ENCODE results near the gene FOXG1.
A peak's percentile ranks its signal among the peaks of the same experiment; 100 is the strongest.

The FOXG1 gene

DNA sequence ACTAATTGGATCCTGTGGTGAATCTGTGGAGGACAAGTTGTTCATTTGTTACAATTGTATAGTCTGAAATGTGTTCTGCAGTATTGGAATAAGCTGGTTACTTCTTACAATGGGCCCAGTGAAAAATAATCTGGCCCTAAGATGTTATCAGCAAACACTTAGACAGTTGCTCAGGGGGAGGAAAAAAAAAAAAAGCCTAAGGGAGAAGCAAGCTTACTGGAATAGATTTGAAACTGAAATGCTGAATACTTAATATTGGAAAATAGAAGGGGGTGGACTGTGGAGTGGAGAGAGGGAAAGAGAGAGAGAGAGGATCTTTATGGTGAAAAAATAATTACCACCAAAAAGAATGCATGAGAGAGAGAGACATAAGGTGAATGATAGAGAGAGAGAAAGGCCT lies 4.0 kb downstream of the FOXG1 start:
- TF ChIP-seq CTCF (IDR thresholded peaks at IDR 0.05; ENCODE audit: low read depth, low read length, missing control alignments) = no peak
- DNase-seq (ENCODE audit: extremely low read depth, low read depth) = no peak

DNA sequence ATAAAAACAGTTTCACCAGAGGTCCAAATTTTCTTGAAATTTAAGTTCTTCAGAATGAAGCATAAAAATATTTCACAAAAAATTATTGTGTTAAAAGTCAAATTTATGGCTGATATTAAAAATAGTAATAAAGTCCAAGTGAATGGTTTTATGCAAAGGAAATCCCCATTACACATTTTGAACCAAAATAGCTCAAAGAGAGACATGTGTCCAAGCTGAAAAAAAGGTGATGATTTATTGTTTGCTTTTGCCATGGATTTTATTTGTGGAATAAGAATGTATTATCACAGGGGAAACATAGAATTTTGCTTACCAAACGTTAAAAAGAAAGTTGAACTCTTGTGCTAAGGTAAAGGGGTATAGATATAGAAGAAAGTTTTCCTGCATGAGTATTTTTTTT lies 4.6 kb downstream of the FOXG1 start:
- DNase-seq (ENCODE audit: extremely low read depth, low read depth) = no peak
- no peak overlapping the region for H3K4me3 ChIP-seq (replicated peaks; ENCODE audit: low read depth, low read length)
- TF ChIP-seq CTCF (IDR thresholded peaks at IDR 0.05; ENCODE audit: low read depth, low read length, missing control alignments) = no peak

More for the DNA sequence above, 4.0 kb downstream of the FOXG1 start:
- H3K4me3 ChIP-seq (replicated peaks; ENCODE audit: low read depth, low read length) = no peak overlapping the region

GRCh38 chr14:28772613-28773012 lies 6.0 kb downstream of the FOXG1 start:
- DNase-seq (ENCODE audit: extremely low read depth, low read depth) = no peak
- no peak for TF ChIP-seq CTCF (IDR thresholded peaks at IDR 0.05; ENCODE audit: low read depth, low read length, missing control alignments)
- H3K4me3 ChIP-seq (replicated peaks; ENCODE audit: low read depth, low read length) = no peak overlapping the region

DNA sequence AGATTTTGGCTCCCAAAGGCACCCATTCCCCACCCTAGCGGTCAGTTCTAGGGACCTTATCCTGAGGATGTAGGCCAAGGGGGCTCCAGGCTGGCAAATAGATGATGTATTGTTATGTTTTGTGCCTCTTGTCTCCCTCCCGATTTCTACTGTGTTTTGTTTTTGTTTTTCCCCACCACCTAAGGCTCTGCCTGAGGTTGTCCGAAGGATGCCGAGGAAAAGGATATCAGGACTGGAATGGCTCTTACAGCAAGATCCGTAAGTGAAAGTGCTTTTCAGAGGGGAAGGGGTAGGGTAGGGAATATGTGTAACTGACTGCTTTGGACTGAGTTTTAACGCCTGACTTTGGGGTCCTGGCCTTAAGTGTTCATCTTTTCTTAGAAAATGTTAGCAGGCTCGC lies 6.6 kb downstream of the FOXG1 start:
- no peak for TF ChIP-seq CTCF (IDR thresholded peaks at IDR 0.05; ENCODE audit: low read depth, low read length, missing control alignments)

GRCh38 chr14:28773861-28774691 lies 7.5 kb downstream of the FOXG1 start:
- H3K4me3 ChIP-seq (replicated peaks; ENCODE audit: low read depth, low read length) = no peak overlapping the region
- no peak for DNase-seq (ENCODE audit: extremely low read depth, low read depth)
- TF ChIP-seq CTCF (IDR thresholded peaks at IDR 0.05; ENCODE audit: low read depth, low read length, missing control alignments) = peak; percentile 35

More for the DNA sequence above, 6.6 kb downstream of the FOXG1 start:
- DNase-seq (ENCODE audit: extremely low read depth, low read depth) = no peak
- no peak overlapping the region for H3K4me3 ChIP-seq (replicated peaks; ENCODE audit: low read depth, low read length)

DNA sequence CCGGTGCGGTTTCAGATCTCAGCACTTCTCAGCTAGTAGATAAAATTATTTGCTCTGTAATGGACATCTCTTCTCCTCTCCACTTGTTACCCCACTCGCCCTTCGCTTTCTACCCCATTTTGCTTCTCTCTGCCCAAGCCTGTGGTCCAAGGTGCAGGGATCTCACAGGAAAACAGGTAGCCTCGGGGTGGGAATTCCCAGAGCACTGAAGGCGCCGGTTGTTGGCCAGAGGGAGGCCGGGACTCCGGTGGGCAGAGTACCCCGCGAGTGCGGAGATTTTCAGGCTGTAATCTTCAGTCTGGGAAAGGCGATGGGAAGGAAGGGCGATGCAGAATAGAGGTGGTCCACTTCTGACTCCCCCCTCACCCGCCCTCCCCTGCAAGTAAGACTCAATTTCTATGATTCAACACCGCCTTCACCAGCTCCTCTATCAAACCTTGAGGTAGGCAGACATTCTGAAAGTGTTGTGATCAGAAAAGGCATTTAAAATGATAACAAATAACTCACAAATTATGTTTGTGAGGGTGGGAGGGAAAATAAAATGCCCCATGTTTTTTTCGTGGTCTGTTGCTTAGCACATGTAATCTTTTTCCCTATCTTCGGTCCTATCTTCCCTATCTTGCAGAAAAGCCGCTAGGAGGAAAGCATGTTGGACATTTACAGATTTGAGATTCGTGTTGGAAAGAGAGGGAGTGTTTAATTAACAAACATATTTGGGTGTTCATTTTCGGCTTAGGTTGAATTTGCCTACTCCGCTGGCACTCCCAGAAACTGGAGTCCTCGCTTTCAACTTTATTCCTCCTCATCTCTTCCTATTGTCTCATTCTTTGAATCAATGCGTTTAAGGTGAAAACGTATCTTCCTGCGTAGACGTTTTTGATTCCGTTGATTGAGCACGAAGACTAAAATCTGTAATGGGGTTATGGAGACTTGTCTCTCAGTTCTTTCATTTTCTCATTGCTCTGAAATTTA lies 8.5 kb downstream of the FOXG1 start:
- no peak for TF ChIP-seq CTCF (IDR thresholded peaks at IDR 0.05; ENCODE audit: low read depth, low read length, missing control alignments)
- H3K4me3 ChIP-seq (replicated peaks; ENCODE audit: low read depth, low read length) = no peak overlapping the region
- no peak for DNase-seq (ENCODE audit: extremely low read depth, low read depth)
